ENCODE data around the gene HERC2.

- TF ChIP-seq, protein P1, sequence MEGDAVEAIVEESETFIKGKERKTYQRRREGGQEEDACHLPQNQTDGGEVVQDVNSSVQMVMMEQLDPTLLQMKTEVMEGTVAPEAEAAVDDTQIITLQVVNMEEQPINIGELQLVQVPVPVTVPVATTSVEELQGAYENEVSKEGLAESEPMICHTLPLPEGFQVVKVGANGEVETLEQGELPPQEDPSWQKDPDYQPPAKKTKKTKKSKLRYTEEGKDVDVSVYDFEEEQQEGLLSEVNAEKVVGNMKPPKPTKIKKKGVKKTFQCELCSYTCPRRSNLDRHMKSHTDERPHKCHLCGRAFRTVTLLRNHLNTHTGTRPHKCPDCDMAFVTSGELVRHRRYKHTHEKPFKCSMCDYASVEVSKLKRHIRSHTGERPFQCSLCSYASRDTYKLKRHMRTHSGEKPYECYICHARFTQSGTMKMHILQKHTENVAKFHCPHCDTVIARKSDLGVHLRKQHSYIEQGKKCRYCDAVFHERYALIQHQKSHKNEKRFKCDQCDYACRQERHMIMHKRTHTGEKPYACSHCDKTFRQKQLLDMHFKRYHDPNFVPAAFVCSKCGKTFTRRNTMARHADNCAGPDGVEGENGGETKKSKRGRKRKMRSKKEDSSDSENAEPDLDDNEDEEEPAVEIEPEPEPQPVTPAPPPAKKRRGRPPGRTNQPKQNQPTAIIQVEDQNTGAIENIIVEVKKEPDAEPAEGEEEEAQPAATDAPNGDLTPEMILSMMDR (IDR thresholded peaks at IDR 0.05; ENCODE audit: borderline replicate concordance, extremely low read depth, low read length, poor library complexity, severe bottlenecking), result no peak
- TF ChIP-seq EZH2 (IDR thresholded peaks at IDR 0.05; ENCODE audit: borderline replicate concordance, low read depth, low read length, severe bottlenecking), result no peak
Measured at GRCh38 chr15:28097656-28098359, 224.2 kb downstream of the HERC2 start.

Measured in DND-41 (cell line).